ENCODE measurements around the gene INMT. TPM values are rescaled to one million over a fixed set of nuclear protein-coding genes. Genes with fewer than 3 reads are reported as not detected.

The INMT gene
- total and polyA plus RNA-seq, 2 of the 8 experiments (the other 6 are each of a cell fraction or from before 2014, with no cell fraction given), result 0.60 to 0.94 TPM

DNA sequence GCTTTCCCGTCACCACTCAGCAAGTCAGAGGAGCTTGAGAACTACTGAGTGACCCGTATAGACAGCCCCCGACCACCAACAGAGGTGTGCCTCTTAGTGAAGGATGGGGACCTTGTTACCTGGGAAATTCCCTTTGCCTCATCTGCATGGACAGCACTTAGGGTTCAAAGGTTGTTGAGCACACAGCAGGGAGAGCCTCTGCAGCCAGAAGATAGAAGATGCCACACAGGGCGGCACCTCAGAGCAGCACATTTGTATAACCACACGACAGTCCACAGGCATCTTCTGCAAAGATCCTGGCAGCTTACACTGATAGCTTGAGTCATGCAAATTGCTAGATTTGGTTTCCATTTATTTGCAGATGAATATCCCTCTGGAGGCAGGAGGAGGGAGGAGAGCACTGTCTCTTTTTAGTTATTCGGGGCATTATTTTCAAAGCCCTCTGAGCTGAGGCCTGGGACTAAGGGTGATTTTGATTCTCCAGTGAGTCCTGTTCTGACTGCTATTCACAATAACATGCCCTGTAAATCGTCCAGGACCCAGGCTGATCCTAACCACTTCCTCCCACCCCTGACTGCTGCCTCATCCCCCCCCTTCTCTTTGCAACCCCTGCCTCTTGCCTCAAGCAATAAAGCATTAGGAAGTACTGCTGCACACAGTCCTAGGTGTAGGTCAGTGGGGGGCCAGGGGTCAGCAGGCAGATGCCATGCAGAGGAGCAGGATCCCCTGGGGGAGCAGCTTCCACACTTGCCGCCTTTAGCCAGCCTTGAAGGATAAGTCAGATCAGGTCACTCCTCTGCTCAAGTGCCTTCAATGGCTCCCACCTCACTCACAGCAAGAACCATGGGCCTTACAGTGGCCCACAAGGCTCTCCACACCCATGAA is 24.6 kb upstream of the INMT start:
- Histone ChIP-seq H3K4me3 (ENCODE audit: extremely low read depth in 1 of 4, insufficient read depth in 2 of 4, low read depth in 3 of 4, low read length in 4 of 4) (no peak overlapping the region), H3K56ac (replicated peaks; ENCODE audit: insufficient read length, low read depth, low read length) (no peak overlapping the region), H2AFZ (ENCODE audit: low read length) (no peak overlapping the region), H2BK120ac (replicated peaks; ENCODE audit: low read depth, low read length) (peak overlapping the region; percentile 30), H3K23ac (ENCODE audit: insufficient read length) (no peak overlapping the region), H4K8ac (ENCODE audit: extremely low read depth, insufficient read depth, low read length) (peak overlapping the region; percentile 28; the same call in 1 of the 2 replicates), H3K9me3 (ENCODE audit: insufficient read depth in 2 of 2, low read depth in 1 of 2, low read length in 1 of 2) (no peaks in the 10 kb centered on the region), H3K23me2 (ENCODE audit: low read depth, low read length) (no peaks in the 10 kb centered on the region), H2AK5ac (ENCODE audit: low read depth, low read length) (no peak overlapping the region), H3K27me3 (replicated peaks in 1 of 4; ENCODE audit: control insufficient read depth in 3 of 4, extremely low read depth in 1 of 4, insufficient read depth in 3 of 4, low read length in 3 of 4) (no peaks in the 10 kb centered on the region; a peak in 2 of 7 replicates), H4K91ac (replicated peaks; ENCODE audit: insufficient read length, low read length) (no peak overlapping the region), H4K5ac (ENCODE audit: insufficient read length, low read depth, low read length) (no peak overlapping the region), H3K18ac (ENCODE audit: extremely low read depth, low read length) (peak overlapping the region; percentile 64; the same call in 1 of the 2 replicates), H2BK20ac (ENCODE audit: low read length) (peak overlapping the region; percentile 84; the same call in 1 of the 2 replicates), H3K14ac (ENCODE audit: insufficient read length) (no peak overlapping the region), H2BK12ac (ENCODE audit: low read depth, low read length) (peak overlapping the region; percentile 75; the same call in 1 of the 2 replicates), H3K9ac (replicated peaks in 1 of 4; ENCODE audit: extremely low read depth in 1 of 4, low read depth in 3 of 4, low read length in 3 of 4) (no peak overlapping the region; a peak in 1 of 7 replicates), H3K79me1 (ENCODE audit: low read depth, low read length) (no peaks in the 10 kb centered on the region; the same call in 1 of the 2 replicates), H2BK5ac (ENCODE audit: low read depth, low read length) (peak overlapping the region; percentile 41), H3K79me2 (ENCODE audit: control insufficient read depth in 1 of 2, insufficient read depth in 2 of 2, low read length in 2 of 2) (no peaks in the 10 kb centered on the region), H3K4me1 (replicated peaks in 1 of 4; ENCODE audit: control insufficient read depth in 3 of 4, insufficient read depth in 4 of 4, low read length in 3 of 4) (peaks cover 0 to 19% (median 11%) of the 10 kb centered on the region in 4 experiments; a peak in 6 of 7 replicates), H3K36me3 (ENCODE audit: control insufficient read depth in 2 of 4, insufficient read depth in 4 of 4, low read length in 3 of 4) (no peaks in the 10 kb centered on the region), H3K27ac (ENCODE audit: low read depth, low read length) (peak overlapping the region; percentile 61; the same call in 1 of the 2 replicates), H4K20me1 (replicated peaks in 1 of 2; ENCODE audit: control insufficient read depth in 1 of 2, insufficient read depth in 2 of 2, low read length in 2 of 2) (no peaks in the 10 kb centered on the region), H3K4ac (replicated peaks; ENCODE audit: insufficient read length, low read depth, low read length) (no peak overlapping the region), H2BK15ac (ENCODE audit: low read length) (peak overlapping the region; percentile 40; the same call in 1 of the 2 replicates), H3K4me2 (ENCODE audit: insufficient read depth in 1 of 2, low read depth in 2 of 2, low read length in 2 of 2) (peak overlapping the region; percentile 11 to 36; a peak in 2 of 4 replicates)
- ChIA-PET POLR2A (ENCODE audit: partially characterized antibody) (interaction anchor here (0.6 to 2.0 kb wide), 5 partner anchors 10 to 92 kb away, joined by 3 to 5 read pairs (median 3); no protein-coding TSS in a partner anchor), CTCF (ENCODE audit: partially characterized antibody) (interaction anchor here (0.8 to 4.9 kb wide), 12 partner anchors 8 to 250 kb away, joined by 3 to 56 read pairs (median 4); no protein-coding TSS in a partner anchor)
- TF ChIP-seq NANOG (IDR thresholded peaks at IDR 0.05; ENCODE audit: insufficient read depth, low read depth, low read length, poor library complexity, severe bottlenecking) (peak; percentile 3), SP1 (IDR thresholded peaks at IDR 0.05; ENCODE audit: low read depth, low read length) (peak; percentile 28; the same call in 1 of the 2 replicates), KDM1A (IDR thresholded peaks at IDR 0.05; ENCODE audit: borderline replicate concordance, low read length) (peak; percentile 93; the same call in 1 of the 2 replicates), HDAC2 (IDR thresholded peaks at IDR 0.05; ENCODE audit: borderline replicate concordance in 1 of 2, low read depth in 2 of 2, low read length in 2 of 2) (0 out of 4 replicates have a peak, but pooled peaks of 1 of the 2 experiments have one; percentile 18), KDM4A (IDR thresholded peaks at IDR 0.05; ENCODE audit: low read depth, low read length, severe bottlenecking) (no peak)
- TF ChIP-seq, protein P1, sequence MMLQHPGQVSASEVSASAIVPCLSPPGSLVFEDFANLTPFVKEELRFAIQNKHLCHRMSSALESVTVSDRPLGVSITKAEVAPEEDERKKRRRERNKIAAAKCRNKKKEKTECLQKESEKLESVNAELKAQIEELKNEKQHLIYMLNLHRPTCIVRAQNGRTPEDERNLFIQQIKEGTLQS (IDR thresholded peaks at IDR 0.05; ENCODE audit: insufficient read depth, low read depth, low read length), result no peak
- 38% methylated on average over 8 of the region's 8 CpGs; no CpG with 5 or more reads in 1 of the 2 experiments for WGBS, 2 experiments (ENCODE audit: extremely low coverage in 1 of 2, insufficient coverage in 1 of 2, insufficient read length in 1 of 2, insufficient replicate concordance in 2 of 2, low coverage in 1 of 2, low lambda C conversion rate in 2 of 2, missing lambda C conversion rate in 1 of 2)
- DNase-seq (ENCODE audit: low read depth in 1 of 2, low spot score in 2 of 2) (peak in 1 of 2 experiments; percentile 53), FAIRE-seq (peak; percentile 95)
